Ramos (cell line): ENCODE results near the gene RAPH1.
"Not testable (repeated sequence)": the region's sequence is repeated elsewhere in the genome, so short reads cannot be mapped to it uniquely, and the experiment has no call there.

Source experiments
- in situ Hi-C: fragments of 300-500 bp; cut with MboI; formaldehyde crosslinking; loops from one replicate; pipeline ENCODE4 v1.14.3; 2022; ENCODE audit warnings: low sequenced_read_pairs; ENCODE audit not compliant: unreplicated experiment

The RAPH1 gene

DNA sequence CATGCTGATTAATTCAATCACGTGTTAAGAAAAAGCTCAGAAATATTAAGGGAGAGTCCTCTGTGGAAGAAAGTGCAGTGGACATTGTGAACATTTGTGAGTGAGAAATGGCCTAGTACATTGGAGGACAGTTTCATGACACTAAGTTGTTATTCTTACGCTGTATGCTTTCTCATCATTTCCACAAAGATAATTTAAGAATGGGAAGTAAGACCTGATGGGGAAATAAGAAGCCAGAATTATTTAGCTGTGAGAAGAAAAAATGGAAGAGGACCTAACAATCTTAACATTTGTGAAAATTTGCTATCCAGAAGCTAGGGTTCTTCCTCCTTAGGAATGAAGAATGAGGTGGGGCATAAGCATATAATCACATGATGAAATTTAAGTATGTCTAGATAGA, 15.2 kb upstream of the RAPH1 start:
- in situ Hi-C loops, result no loop called here

DNA sequence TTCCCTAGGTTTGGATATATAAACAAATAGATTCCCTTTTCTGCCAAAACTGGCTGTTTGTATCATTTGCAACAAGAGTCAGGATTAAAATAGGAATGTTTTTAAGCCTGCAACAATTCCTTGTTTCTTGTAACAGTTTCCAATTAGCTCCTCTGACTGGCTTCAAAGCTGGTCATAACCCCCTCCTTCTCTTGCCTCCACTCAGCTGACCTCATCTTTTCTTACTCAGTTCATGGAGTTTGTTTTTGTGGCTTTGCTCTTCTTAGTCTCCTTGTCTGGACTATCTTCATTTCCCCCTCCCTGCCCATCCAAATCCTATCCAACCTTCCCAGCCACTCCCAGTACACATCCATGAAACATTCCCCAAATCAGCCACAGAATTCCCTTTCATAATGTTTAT, 14.3 kb upstream of the RAPH1 start:
- in situ Hi-C loops, result no loop called here

- in situ Hi-C loops, result no loop called here
These were observed 13.8 kb upstream of the RAPH1 start for GRCh38 chr2:203548887-203549286.

- in situ Hi-C loops, result no loop called here
These were observed 12.3 kb upstream of the RAPH1 start for GRCh38 chr2:203547356-203547755.

DNA sequence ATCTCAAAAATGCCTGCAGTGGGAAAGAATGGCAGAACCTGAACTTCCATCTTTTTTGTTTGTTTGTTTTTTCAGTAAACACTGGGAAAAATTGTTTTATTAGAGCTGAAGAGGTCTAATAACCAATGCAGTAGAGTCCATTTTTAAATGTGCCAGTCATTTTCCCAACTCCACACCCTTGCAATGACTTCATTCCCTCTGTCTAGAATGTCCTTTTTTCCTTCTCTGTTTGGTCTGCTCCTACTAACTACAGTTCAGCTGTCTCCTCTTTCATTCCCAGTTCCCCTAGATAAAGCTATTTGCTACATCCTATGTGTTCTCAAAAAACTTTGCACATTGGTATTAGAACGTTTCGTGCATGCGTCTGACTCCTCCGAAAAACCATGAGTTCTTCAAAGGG, 9.3 kb upstream of the RAPH1 start:
- in situ Hi-C loops, result no loop called here

DNA sequence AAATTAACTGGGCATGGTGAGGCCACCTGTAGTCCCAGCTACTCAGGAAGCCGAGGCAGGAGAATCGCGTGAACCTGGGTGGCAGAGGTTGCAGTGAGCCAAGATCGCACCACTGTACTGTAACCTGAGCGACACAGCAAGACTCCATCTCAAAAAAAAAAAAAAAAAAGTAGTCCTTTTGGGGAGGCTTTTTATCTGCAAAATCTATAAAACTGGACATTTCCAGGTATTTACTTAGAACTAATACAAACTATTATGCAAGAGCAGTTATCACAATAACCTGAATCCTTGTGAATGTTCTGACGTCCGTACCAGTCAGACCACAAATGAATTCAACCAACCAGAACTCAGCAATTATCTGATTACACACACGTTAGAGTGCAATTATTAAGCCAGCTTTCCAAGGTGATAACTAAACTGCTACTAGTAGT, 8.8 kb upstream of the RAPH1 start:
- in situ Hi-C loops, result no loop called here

DNA sequence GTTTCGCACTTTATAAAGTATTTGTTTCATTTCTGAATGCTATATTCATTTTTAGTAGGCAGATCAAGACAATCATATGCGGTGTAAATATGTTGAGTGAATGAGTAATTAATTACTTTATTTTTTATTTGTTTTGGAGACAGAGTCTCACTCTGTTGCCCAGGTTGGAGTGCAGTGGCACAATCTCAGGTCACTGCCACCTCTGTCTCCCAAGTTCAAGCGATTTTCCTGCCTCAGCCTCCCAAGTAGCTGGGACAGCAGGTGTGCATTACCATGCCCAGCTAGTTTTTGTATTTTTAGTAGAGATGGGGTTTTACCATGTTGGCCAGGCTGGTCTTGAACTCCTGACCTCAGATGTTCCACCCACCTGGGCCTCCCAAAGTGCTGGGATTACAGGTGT, 5.5 kb upstream of the RAPH1 start:
- in situ Hi-C loops, result not testable (repeated sequence)

DNA sequence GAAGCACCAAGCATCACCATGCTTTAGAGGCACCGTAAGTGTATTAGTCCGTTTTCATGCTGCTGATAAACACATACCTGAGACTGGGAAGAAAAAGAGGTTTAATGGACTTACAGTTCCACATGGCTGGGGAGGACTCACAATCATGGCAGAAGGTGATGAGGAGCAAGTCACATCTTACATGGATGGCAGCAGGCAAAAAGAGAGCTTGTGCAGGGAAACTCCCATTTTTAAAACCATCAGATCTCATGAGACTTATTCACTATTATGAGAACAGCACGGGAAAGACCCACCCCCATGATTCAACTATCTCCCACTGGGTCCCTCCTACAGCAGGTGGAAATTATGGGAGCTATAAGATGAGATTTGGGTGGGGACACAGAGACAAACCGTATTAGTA, 3.1 kb upstream of the RAPH1 start:
- in situ Hi-C loops, result not testable (repeated sequence)

DNA sequence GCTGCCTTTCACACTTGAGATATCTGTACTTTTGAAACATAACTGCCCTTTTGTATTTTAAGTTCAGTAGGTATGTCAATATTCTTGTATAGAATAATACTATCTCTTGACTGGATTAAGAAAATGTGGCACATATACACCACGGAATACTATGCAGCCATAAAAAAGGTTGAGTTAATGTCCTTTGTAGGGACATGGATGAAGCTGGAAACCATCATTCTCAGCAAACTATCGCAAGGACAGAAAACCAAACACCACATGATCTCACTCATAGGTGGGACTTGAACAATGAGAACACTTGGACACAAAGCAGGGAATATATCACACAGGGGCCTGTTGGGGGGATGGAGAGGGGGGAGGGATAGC, 1.5 kb upstream of the RAPH1 start:
- in situ Hi-C loops, result not testable (repeated sequence)

DNA sequence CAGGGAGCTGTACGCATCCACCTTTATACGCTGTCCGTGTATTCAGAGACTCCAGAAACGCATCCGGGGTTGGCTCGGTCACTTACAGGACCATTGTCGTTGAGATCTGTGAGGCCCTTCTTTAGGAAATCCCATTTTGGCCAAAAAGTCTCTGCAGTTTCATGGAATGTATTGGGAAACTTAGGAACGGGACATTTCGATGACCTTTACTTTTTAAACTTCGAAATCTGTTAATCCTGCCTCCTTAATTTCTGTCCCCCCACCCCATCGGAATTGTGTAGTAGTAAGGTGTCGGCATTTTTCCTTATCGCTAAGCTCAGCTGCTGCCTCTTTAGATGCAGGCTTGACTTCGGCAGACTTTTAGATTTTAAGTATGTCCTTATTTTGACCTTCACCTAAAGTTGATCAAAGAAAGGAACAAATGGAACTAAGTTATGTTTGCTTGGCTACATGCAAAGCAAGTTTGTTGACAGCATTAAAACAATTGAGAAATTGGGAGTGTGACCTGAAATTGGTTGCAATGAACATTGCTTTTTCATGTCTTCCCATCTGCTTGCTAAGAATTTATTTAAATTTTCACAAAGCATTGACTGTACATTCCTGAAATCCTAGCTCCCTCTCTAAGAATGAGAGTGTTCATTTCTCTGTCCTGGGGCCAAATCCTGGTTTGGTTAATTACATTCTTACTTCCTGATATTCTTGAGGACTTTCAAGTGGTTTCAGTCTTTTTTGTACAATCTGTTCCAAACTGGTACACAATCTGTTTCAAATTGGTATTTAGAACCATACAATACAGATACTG, 884 bp upstream of the RAPH1 start:
- in situ Hi-C loops, result no loop called here

GRCh38 chr2:203534621-203535077, 452 bp downstream of the RAPH1 start:
- in situ Hi-C loops, result no loop called here

DNA sequence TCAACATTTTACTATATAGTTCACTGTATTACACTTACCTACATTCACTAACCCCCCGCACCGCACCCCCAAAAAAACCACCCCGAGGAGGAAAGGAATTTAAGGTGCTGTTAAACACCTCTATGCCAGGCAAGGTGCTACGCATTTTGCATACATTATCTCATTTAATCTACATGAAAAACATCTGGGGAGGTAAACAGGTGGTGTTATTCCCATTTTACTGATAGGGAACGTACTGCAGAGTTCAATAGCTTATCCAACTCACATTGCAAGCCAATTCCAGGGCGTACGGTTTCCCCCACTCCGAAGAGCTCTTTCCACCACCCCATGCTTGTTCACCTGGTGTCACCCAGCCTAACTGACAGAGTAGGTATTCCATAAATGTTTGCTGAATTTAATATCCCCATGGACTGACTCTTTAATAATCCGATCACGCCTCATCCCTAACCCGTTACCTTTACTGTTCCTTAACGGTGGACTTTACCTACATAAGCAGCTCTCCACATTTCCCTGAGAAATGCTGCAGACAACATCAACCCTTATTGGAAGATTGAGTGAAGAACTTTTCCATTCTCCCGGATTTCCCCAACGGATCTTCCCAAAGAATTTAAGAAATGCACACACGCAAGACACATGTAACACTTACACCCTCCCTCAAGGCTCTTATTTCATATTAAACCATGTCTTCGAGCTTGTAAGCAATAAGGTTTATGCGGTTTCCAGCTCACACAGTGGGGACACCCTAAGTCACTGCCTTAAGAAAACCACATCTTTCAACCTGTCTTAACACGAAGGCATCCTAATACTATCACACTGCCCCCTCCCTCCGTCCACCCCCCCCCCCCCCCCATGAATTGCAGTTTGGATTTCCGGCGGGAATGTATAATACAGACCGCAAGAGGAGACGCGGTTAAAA, 1.2 kb downstream of the RAPH1 start:
- in situ Hi-C loops, result no loop called here

DNA sequence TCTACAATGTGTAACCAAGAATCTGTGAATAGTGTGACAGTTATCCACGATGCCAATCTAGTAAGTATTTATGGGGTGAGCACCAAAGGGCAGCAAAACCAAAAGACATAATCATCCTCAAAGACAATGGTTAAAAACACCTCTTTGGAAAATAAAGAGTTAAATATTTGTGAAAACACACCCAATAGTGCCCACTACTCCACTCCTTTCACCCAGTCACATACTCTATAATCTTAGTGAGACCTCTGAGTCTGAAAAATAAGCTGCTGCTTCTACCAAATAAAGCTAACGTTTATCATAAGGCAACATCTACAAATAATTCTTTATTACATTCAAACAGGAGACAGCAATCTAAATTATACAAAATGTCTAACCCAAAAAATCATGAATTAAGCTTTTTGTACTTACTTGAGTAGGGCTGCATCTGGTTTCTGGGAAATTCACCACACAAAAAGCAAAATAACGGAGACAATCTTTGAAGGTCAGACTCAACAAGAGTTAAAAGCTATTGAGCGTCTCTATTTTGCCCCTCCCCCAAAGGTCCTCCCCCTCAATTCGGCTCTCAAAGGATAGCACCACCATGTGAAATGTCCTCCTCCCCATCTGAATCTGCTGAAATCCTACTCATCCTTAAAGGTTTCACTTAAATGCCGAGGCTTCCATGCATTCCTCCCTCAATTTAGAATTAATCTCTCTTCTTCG, 2.0 kb downstream of the RAPH1 start:
- in situ Hi-C loops, result no loop called here

- in situ Hi-C loops, result no loop called here
These were observed 7.4 kb downstream of the RAPH1 start for GRCh38 chr2:203527719-203528118.

DNA sequence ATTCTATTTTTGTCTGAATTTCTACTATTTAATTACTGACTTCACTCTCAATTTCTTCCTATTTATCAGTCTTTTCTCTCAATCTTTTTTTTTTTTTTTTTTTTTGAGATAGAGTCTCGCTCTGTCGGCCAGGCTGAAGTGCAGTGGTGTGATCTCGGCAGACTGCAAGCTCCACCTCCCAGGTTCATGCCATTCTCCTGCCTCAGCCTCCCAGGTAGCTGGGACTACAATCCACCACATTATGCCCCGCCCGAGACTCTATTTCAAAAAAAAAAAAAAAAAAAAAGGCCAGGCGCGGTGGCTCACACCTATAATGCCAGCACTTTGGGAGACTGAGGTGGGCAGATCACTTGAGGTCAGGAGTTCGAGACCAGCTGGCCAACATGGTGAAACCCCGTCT, 21.8 kb downstream of the RAPH1 start:
- in situ Hi-C loops, result not testable (repeated sequence)

DNA sequence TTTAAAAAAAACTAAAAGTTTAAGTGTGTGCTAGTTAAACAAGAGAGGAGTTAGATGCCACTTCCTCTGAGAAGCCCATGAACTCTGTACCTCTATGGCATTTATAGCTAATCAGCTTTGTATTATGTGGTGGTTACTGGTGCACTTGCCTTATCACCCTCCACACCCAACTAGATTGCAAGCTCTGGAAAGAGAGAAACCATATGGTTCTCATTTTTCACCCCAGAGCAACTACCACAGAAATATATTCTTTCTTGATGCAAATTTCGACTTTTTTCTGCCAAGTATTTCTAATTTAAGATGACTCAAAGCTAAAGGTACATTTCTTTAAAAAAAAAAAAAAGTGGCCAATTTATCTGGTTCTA, 24.2 kb downstream of the RAPH1 start:
- in situ Hi-C loops, result no loop called here

DNA sequence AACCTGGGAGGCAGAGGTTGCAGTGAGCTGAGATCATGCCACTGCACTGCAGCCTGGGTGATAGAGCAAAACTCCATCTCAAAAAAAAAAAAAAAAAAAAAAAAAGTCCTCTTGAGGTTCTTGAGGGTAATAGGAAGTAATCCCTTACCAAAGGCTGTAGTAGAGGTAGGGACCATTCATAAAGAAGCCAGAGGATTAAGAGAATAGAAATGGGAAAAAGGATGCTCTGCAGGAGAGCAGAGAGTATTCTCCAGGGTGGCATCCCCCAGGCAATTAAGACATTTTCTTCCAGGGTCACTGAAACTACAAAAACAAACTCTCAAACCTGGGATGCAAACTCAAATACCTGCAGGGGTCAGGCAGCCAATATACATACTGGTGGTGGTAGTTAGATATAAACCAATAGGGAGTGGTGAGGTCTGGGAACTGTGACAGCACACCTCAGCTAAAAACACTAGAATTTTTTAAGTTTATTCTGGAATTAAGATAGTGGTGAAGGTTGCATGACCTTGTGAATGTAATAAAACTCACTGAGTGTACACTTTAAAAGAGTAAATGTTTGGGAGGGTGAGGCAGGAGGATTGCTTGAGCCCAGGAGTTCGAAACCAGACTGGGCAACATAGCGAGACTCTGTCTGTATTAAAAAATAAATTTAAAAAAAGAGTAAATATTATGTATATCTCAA, 24.7 kb downstream of the RAPH1 start:
- in situ Hi-C loops, result no loop called here

DNA sequence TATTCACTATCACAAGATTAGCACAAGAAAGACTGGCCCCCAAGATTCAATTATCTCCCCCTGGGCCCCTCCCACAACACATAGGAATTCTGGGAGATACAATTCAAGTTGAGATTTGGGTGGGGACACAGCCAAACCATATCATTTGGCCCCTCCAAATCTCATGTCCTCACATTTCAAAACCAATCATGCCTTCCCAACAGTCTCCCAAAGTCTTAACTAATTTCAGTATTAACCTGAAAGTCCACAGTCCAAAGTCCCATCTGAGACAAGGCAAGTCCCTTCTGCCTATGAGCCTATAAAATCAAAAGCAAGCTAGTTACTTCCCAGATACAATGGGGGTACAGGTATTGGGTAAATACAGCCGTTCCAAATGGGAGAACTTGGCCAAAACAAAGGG, 31.6 kb downstream of the RAPH1 start:
- in situ Hi-C loops, result not testable (repeated sequence)

- in situ Hi-C loops, result no loop called here
These were observed 33.2 kb downstream of the RAPH1 start for GRCh38 chr2:203501873-203502272.

GRCh38 chr2:203500951-203501350, 34.1 kb downstream of the RAPH1 start:
- in situ Hi-C loops, result no loop called here
